Neural cell (in vitro differentiated cells): Measurements from ENCODE around the gene TYW1B. TPM values are rescaled to one million over a fixed set of nuclear protein-coding genes. Genes with fewer than 3 reads are reported as not detected.
"Not testable (repeated sequence)": the region's sequence is repeated elsewhere in the genome, so short reads cannot be mapped to it uniquely, and the experiment has no call there.

ENCODE experiments used
- H2AFZ ChIP-seq: fragments of 200-600, 300-800 bp; sonication (generic), shearing (Covaris generic); 2 replicates; pipeline ENCODE4 v1.6.0; 2014; ENCODE audit warnings: low read depth, mild to moderate bottlenecking, antibody characterized with exemption, low read length, moderate library complexity
- H3F3A ChIP-seq: fragments of 200-600 bp; shearing (Covaris generic); 2 replicates; pipeline ENCODE4 v1.6.1; 2016; ENCODE audit warnings: mild to moderate bottlenecking, moderate library complexity, mixed read lengths, antibody characterized with exemption, low read length; ENCODE audit not compliant: insufficient read depth, poor library complexity, severe bottlenecking
- H3K27ac ChIP-seq: fragments of 200-600, 300-800 bp; sonication (generic), shearing (Covaris generic); 2 replicates; pipeline ENCODE4 v1.5.1; 2014; ENCODE audit warnings: mild to moderate bottlenecking, low read length, moderate library complexity
- H3K27me3 ChIP-seq: fragments of 300-800, 200-600 bp; sonication (generic), shearing (Covaris generic); 2 replicates; pipeline ENCODE4 v1.6.0; 2014; ENCODE audit warnings: mild to moderate bottlenecking, low read depth, low read length, moderate library complexity; ENCODE audit not compliant: insufficient read depth
- H3K36me3 ChIP-seq: fragments of 300-800, 200-600 bp; sonication (generic), shearing (Covaris generic); 2 replicates; pipeline ENCODE4 v1.5.1; 2014; ENCODE audit warnings: mild to moderate bottlenecking, antibody characterized with exemption, low read length, moderate library complexity; ENCODE audit not compliant: insufficient read depth
- H3K4me2 ChIP-seq: fragments of 300-800, 200-600 bp; sonication (generic), shearing (Covaris generic); 2 replicates; pipeline ENCODE4 v1.6.0; 2014; ENCODE audit warnings: mild to moderate bottlenecking, low read length
- H3K4me3 ChIP-seq: fragments of 300-800, 200-600 bp; sonication (generic), shearing (Covaris generic); 2 replicates; pipeline ENCODE4 v1.5.1; 2014; ENCODE audit warnings: mild to moderate bottlenecking, low read length, moderate library complexity
- H3K79me2 ChIP-seq: fragments of 200-600 bp; shearing (Covaris generic); replicated peaks from 2 replicates; pipeline ENCODE4 v1.6.0; 2014; ENCODE audit warnings: mild to moderate bottlenecking, low read length, moderate library complexity; ENCODE audit not compliant: insufficient read depth
- H3K9ac ChIP-seq: fragments of 300-800, 200-600 bp; sonication (generic), shearing (Covaris generic); 2 replicates; pipeline ENCODE4 v1.6.1; 2016; ENCODE audit warnings: mild to moderate bottlenecking, low read length, mixed read lengths
- H3K9me2 ChIP-seq: fragments of 200-600 bp; shearing (Covaris generic); 2 replicates; pipeline ENCODE4 v1.6.1; 2016; ENCODE audit warnings: mild to moderate bottlenecking, low read length, mixed read lengths; ENCODE audit not compliant: insufficient read depth
- H3K9me3 ChIP-seq: fragments of 200-600, 300-800 bp; sonication (generic), shearing (Covaris generic); 2 replicates; pipeline ENCODE4 v1.6.1; 2016; ENCODE audit warnings: mild to moderate bottlenecking, mixed run types, low read length, moderate library complexity, mixed read lengths
- H4K20me1 ChIP-seq: fragments of 200-600 bp; shearing (Covaris generic); 2 replicates; pipeline ENCODE4 v1.6.1; 2016; ENCODE audit warnings: mild to moderate bottlenecking, mixed run types; ENCODE audit not compliant: insufficient read depth
- CTCF ChIP-seq: fragments of 450-650 bp; IDR thresholded peaks from 2 replicates; pipeline ENCODE4 v1.5.1; 2014; ENCODE audit warnings: antibody characterized with exemption, mild to moderate bottlenecking, moderate library complexity; ENCODE audit not compliant: poor library complexity, severe bottlenecking
- MXI1 ChIP-seq: fragments of 450-650 bp; conservative IDR thresholded peaks from 2 replicates; pipeline ENCODE4 v1.6.1; 2014; ENCODE audit warnings: antibody characterized with exemption, mild to moderate bottlenecking; ENCODE audit not compliant: poor library complexity, severe bottlenecking
- POLR2AphosphoS5 ChIP-seq: IDR thresholded peaks from 2 replicates; pipeline ENCODE4 v1.6.1; 2012
- RAD21 ChIP-seq: fragments of 450-650 bp; conservative IDR thresholded peaks from 2 replicates; pipeline ENCODE4 v1.6.1; 2014; ENCODE audit warnings: antibody characterized with exemption, mild to moderate bottlenecking, moderate library complexity
- SMC3 ChIP-seq: fragments of 450-650 bp; conservative IDR thresholded peaks from 2 replicates; pipeline ENCODE4 v1.6.1; 2014; ENCODE audit warnings: antibody characterized with exemption, mild to moderate bottlenecking, moderate library complexity; ENCODE audit not compliant: poor library complexity
- TAF1 ChIP-seq: IDR thresholded peaks from 2 replicates; pipeline ENCODE4 v1.6.1; 2012; ENCODE audit warnings: low read depth
- polyA plus RNA-seq: library from polyadenylated mRNA; depleted of rRNA; stranded (reverse); fragments of >200 nt; gene quantifications from 2 replicates; pipeline ENCODE4 v1.2.3, GENCODE V29; 2014

The TYW1B gene
- polyA plus RNA-seq, 1 donor from 2014 or later: 0.97 TPM

GRCh38 chr7:72829687-72830354 lies 1.8 kb upstream of the TYW1B start:
- peak overlapping the region; percentile 9 for H2AFZ ChIP-seq
- not testable (repeated sequence) for H3K9me3 ChIP-seq, H3K27me3 ChIP-seq, H4K20me1 ChIP-seq, H3F3A ChIP-seq, H3K36me3 ChIP-seq, H3K9me2 ChIP-seq
- H3K9ac ChIP-seq: peak overlapping the region; percentile 77
- H3K79me2 ChIP-seq: peaks cover 12% of the 10 kb centered on the region
- peak overlapping the region; percentile 70 for H3K4me3 ChIP-seq
- TF ChIP-seq RAD21: peak; percentile 46
- peak; percentile 80 for TF ChIP-seq CTCF
- peak; percentile 33 for TF ChIP-seq TAF1
- TF ChIP-seq MXI1: peak; percentile 14
- peak; percentile 56 for TF ChIP-seq SMC3
- H3K27ac ChIP-seq: peak overlapping the region; percentile 85
- H3K4me2 ChIP-seq: peak overlapping the region; percentile 9

GRCh38 chr7:72829291-72829686 lies 1.3 kb upstream of the TYW1B start:
- not testable (repeated sequence) for H3K36me3 ChIP-seq, H3F3A ChIP-seq, H3K9me2 ChIP-seq, H3K27me3 ChIP-seq, H4K20me1 ChIP-seq, H3K4me2 ChIP-seq, H3K9me3 ChIP-seq
- peak; percentile 91 for TF ChIP-seq POLR2AphosphoS5
- TF ChIP-seq TAF1: peak; percentile 71
- peak; percentile 89 for TF ChIP-seq MXI1
- Histone ChIP-seq H2AFZ (peak overlapping the region; percentile 9), H3K4me3 (peak overlapping the region; percentile 70), H3K9ac (peak overlapping the region; percentile 77), H3K27ac (peak overlapping the region; percentile 85), H3K79me2 (peaks cover 12% of the 10 kb centered on the region)

DNA sequence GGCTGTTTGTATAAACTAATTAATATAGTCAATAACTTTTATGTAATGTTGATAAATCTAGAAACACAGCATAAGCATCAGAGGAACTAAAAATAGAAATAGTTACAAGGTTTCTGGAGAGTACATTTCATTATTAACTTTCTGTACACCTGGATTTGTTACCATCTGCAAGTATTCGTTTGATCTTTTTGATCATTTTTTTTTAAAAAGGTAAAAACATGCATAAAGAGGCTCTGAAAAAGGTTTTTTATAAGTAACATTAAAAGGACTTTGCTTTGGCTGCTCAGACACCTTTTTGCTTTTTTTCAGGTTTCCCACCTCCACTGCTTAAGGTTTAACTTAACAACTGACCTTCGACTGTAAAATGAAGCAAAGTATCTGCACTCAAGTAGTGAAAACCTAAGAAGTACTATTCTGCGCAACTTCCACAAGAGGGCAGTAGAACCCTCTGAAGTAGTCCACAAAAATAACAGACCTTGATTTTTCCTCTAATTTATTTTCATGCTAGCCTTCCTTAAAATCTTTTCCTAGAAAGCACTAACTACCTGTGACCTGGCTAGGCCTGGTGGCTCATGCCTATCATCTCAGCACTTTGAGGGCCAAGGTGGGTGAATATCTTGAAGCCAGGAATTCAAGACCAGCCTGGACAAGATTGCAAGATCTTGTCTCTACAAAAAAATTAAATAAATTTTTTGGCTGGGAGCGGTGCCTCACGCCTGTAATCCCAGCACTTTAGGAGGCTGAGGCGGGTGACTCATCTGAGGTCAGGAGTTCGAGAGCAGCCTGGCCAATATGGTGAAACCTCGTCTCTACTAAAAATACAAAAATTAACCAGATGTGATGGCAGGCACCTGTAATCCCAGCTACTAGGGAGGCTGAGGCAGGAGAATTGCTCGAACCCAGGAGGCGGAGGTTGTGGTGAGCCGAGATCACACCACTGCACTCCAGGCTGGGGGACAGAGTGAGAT lies 4.0 kb downstream of the TYW1B start:
- not testable (repeated sequence) for H3K9ac ChIP-seq, H3K9me2 ChIP-seq, H3F3A ChIP-seq, H3K79me2 ChIP-seq, H3K27ac ChIP-seq, H3K9me3 ChIP-seq, H3K4me3 ChIP-seq, H3K27me3 ChIP-seq, H3K36me3 ChIP-seq, H3K4me2 ChIP-seq, H4K20me1 ChIP-seq, H2AFZ ChIP-seq
- peak; percentile 40 for TF ChIP-seq CTCF

GRCh38 chr7:72822497-72822896 lies 5.5 kb downstream of the TYW1B start:
- H3K4me2 ChIP-seq, H3K9me3 ChIP-seq, H3F3A ChIP-seq, H3K9ac ChIP-seq, H3K79me2 ChIP-seq, H3K4me3 ChIP-seq, H3K9me2 ChIP-seq, H3K27me3 ChIP-seq, H3K36me3 ChIP-seq, H4K20me1 ChIP-seq, H2AFZ ChIP-seq, H3K27ac ChIP-seq: not testable (repeated sequence)

DNA sequence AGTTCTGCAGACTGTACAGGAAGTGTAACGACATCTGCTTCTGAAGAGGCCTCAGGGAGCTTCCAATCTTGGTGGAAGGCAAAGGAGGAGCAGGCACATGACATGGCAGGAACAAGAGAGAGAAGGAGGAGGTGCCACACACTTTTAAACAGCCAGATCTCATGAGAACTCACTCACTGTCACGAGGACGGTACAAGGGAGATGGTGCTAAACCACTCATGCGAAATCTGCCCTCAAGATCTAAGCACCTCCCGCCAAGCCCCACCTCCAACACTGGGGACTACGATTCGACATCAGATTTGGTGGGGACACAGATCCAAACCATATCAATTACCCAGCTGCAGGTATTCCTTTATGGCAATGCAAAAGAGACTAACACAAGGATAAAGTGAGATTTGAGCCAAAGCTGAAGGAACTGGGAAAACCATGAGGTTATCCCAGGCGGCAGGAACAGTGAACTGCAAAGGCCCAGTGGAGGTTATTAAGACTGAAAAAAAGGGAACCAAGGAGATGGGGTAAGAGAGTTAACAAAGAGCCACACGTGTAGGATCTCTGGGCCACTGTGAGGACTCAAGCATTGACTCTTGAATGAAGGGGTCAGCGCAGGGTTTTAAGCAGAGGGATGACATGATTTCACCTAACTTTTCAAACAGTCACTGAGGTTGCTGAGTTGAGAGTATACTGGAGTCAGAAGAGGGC lies 9.2 kb downstream of the TYW1B start:
- not testable (repeated sequence) for H3K4me3 ChIP-seq, H3K9me2 ChIP-seq, H2AFZ ChIP-seq, H3F3A ChIP-seq, H4K20me1 ChIP-seq, H3K36me3 ChIP-seq, H3K9me3 ChIP-seq, H3K27me3 ChIP-seq, H3K27ac ChIP-seq, H3K79me2 ChIP-seq, H3K9ac ChIP-seq, H3K4me2 ChIP-seq
